Hepatocyte (in vitro differentiated cells): ENCODE data around the gene ARHGAP25. TPM values are rescaled to one million over a fixed set of nuclear protein-coding genes. Genes with fewer than 3 reads are reported as not detected.

Experiments used
- DNase-seq: peaks from one replicate; pipeline ENCODE4 v3.0.0-alpha.2; 2016; ENCODE audit warnings: low spot score
- H2AFZ ChIP-seq: fragments of 200-600 bp; sonication (generic); 2 replicates; pipeline ENCODE4 v1.6.0; 2016; ENCODE audit warnings: antibody characterized with exemption, mild to moderate bottlenecking
- H3K27ac ChIP-seq: fragments of 200-600 bp; sonication (generic); 2 replicates; pipeline ENCODE4 v1.5.1; 2016; ENCODE audit warnings: mild to moderate bottlenecking
- H3K27me3 ChIP-seq: fragments of 200-600 bp; sonication (generic); 2 replicates; pipeline ENCODE4 v1.6.1; 2016
- H3K36me3 ChIP-seq: fragments of 200-600 bp; sonication (generic); replicated peaks from 2 replicates; pipeline ENCODE4 v1.5.1; 2016; ENCODE audit warnings: low read depth; ENCODE audit not compliant: insufficient read depth
- H3K4me1 ChIP-seq: fragments of 200-600 bp; sonication (generic); 2 replicates; pipeline ENCODE4 v1.5.1; 2016; ENCODE audit warnings: mild to moderate bottlenecking, moderate library complexity; ENCODE audit not compliant: insufficient read depth
- H3K4me2 ChIP-seq: fragments of 200-600 bp; sonication (generic); 2 replicates; pipeline ENCODE4 v1.6.0; 2016
- H3K4me3 ChIP-seq: fragments of 200-600 bp; sonication (generic); 2 replicates; pipeline ENCODE4 v1.5.1; 2016; ENCODE audit warnings: mild to moderate bottlenecking
- H3K79me2 ChIP-seq: fragments of 200-600 bp; sonication (generic); 2 replicates; pipeline ENCODE4 v1.6.0; 2017; ENCODE audit warnings: mild to moderate bottlenecking
- H3K9me2 ChIP-seq: fragments of 200-600 bp; sonication (generic); replicated peaks from 2 replicates; pipeline ENCODE4 v1.6.0; 2017; ENCODE audit warnings: mild to moderate bottlenecking; ENCODE audit not compliant: insufficient read depth
- H3K9me3 ChIP-seq: fragments of 200-600 bp; sonication (generic); 2 replicates; pipeline ENCODE4 v1.5.1; 2016; ENCODE audit warnings: low read depth, mild to moderate bottlenecking
- H4K20me1 ChIP-seq: fragments of 200-600 bp; sonication (generic); 2 replicates; pipeline ENCODE4 v1.6.0; 2016; ENCODE audit warnings: mild to moderate bottlenecking; ENCODE audit not compliant: insufficient read depth, poor library complexity, severe bottlenecking
- CTCF ChIP-seq: fragments of 200-600 bp; sonication (generic); IDR thresholded peaks from 2 replicates; pipeline ENCODE4 v1.5.1; 2016; ENCODE audit warnings: antibody characterized with exemption, mild to moderate bottlenecking; ENCODE audit not compliant: poor library complexity
- EZH2 ChIP-seq: fragments of 200-600 bp; sonication (generic); IDR thresholded peaks from 2 replicates; pipeline ENCODE4 v1.6.1; 2016; ENCODE audit warnings: antibody characterized with exemption, mild to moderate bottlenecking, borderline replicate concordance
- EZH2phosphoT487 ChIP-seq: fragments of 200-600 bp; sonication (generic); IDR thresholded peaks from one replicate; pipeline ENCODE4 v1.6.1; 2018; ENCODE audit warnings: antibody characterized with exemption, mild to moderate bottlenecking, low read depth, moderate library complexity; ENCODE audit not compliant: unreplicated experiment, severe bottlenecking
- WGBS: methylation state at CpG from one replicate; pipeline ENCODE4 v1.1.6; 2016; ENCODE audit warnings: low lambda C conversion rate; ENCODE audit errors: missing lambda C conversion rate; 5-methylcytosine and 5-hydroxymethylcytosine counted together
- polyA plus RNA-seq: library from polyadenylated mRNA; unstranded; fragments of >200 nt; fragmentation: Nextera tagmentation; extraction: Ambion mirVana; gene quantifications from 2 replicates; pipeline ENCODE4 v1.2.1, GENCODE V29; 2016
- total RNA-seq: library from RNA; depleted of rRNA; stranded (reverse); fragments of >200 nt; gene quantifications from 2 replicates; pipeline ENCODE4 v1.2.3, GENCODE V29; 2014

Gene ARHGAP25
- total and polyA plus RNA-seq, 2 experiments from 2014 or later: 0.21 to 0.47 TPM

GRCh38 chr2:68850524-68850923 lies 115.9 kb downstream of the ARHGAP25 start:
- no peak overlapping the region for H3K4me3 ChIP-seq
- no peak overlapping the region for H3K27ac ChIP-seq
- no peaks in the 10 kb centered on the region for H3K9me2 ChIP-seq
- no peaks in the 10 kb centered on the region for H3K36me3 ChIP-seq
- H3K4me1 ChIP-seq: no peaks in the 10 kb centered on the region
- H3K9me3 ChIP-seq: no peaks in the 10 kb centered on the region
- H4K20me1 ChIP-seq: no peaks in the 10 kb centered on the region
- H3K79me2 ChIP-seq: no peaks in the 10 kb centered on the region
- H3K27me3 ChIP-seq: no peaks in the 10 kb centered on the region
- DNase-seq: no peak
- no peak overlapping the region for H3K4me2 ChIP-seq
- H2AFZ ChIP-seq: no peak overlapping the region
- TF ChIP-seq EZH2phosphoT487 (no peak), EZH2 (no peak), CTCF (no peak)
- WGBS: 68% methylated on average over 3 of the region's 3 CpGs

- H3K9me3 ChIP-seq: no peaks in the 10 kb centered on the region
- no peak overlapping the region for H3K27ac ChIP-seq
- DNase-seq: no peak
- H3K4me1 ChIP-seq: no peaks in the 10 kb centered on the region
- H4K20me1 ChIP-seq: no peaks in the 10 kb centered on the region
- no peak overlapping the region for H2AFZ ChIP-seq
- H3K4me3 ChIP-seq: no peak overlapping the region
- no peak for TF ChIP-seq EZH2phosphoT487
- TF ChIP-seq EZH2: no peak
- no peak for TF ChIP-seq CTCF
- peaks cover 7% of the 10 kb centered on the region for H3K27me3 ChIP-seq
- no peak overlapping the region for H3K4me2 ChIP-seq
- H3K79me2 ChIP-seq: no peaks in the 10 kb centered on the region
- 86% methylated on average over 2 of the region's 2 CpGs for WGBS
- H3K36me3 ChIP-seq: no peaks in the 10 kb centered on the region
- H3K9me2 ChIP-seq: no peaks in the 10 kb centered on the region
Observed at GRCh38 chr2:68853035-68853434, 118.4 kb downstream of the ARHGAP25 start.

GRCh38 chr2:68853915-68854314 lies 119.3 kb downstream of the ARHGAP25 start:
- no peak overlapping the region for H3K4me3 ChIP-seq
- H3K4me1 ChIP-seq: no peaks in the 10 kb centered on the region
- WGBS: 64% methylated on average over 4 of the region's 4 CpGs
- no peaks in the 10 kb centered on the region for H3K9me3 ChIP-seq
- H2AFZ ChIP-seq: no peak overlapping the region
- H3K27ac ChIP-seq: no peak overlapping the region
- TF ChIP-seq EZH2phosphoT487 (no peak), CTCF (no peak), EZH2 (no peak)
- DNase-seq: no peak
- no peak overlapping the region for H3K4me2 ChIP-seq
- H3K9me2 ChIP-seq: no peaks in the 10 kb centered on the region
- no peaks in the 10 kb centered on the region for H3K36me3 ChIP-seq
- no peaks in the 10 kb centered on the region for H3K79me2 ChIP-seq
- H3K27me3 ChIP-seq: peaks cover 11% of the 10 kb centered on the region
- no peaks in the 10 kb centered on the region for H4K20me1 ChIP-seq

- no peak overlapping the region for H2AFZ ChIP-seq
- no peaks in the 10 kb centered on the region for H3K36me3 ChIP-seq
- no peaks in the 10 kb centered on the region for H3K79me2 ChIP-seq
- no peak overlapping the region for H3K27ac ChIP-seq
- TF ChIP-seq EZH2: no peak
- no peak for TF ChIP-seq EZH2phosphoT487
- no peak for TF ChIP-seq CTCF
- H3K4me3 ChIP-seq: no peak overlapping the region
- peaks cover 13% of the 10 kb centered on the region for H3K27me3 ChIP-seq
- H3K4me1 ChIP-seq: no peaks in the 10 kb centered on the region
- H4K20me1 ChIP-seq: no peaks in the 10 kb centered on the region
- no peak overlapping the region for H3K4me2 ChIP-seq
- DNase-seq: no peak
- no peaks in the 10 kb centered on the region for H3K9me3 ChIP-seq
- H3K9me2 ChIP-seq: no peaks in the 10 kb centered on the region
Observed at GRCh38 chr2:68854476-68854875, 119.9 kb downstream of the ARHGAP25 start.
